Kidney tubule cell (primary cell): Measurements from ENCODE around the gene TNNC1.

Experiments used
- DNase-seq: peaks from one replicate; pipeline ENCODE4 v3.0.0-alpha.2; 2018; ENCODE audit warnings: low spot score

TNNC1 gene

GRCh38 chr3:52443791-52444687 is 9.8 kb downstream of the TNNC1 start:
- no peak for DNase-seq

- no peak for DNase-seq
Measured at GRCh38 chr3:52443268-52443610, 10.6 kb downstream of the TNNC1 start.

- no peak for DNase-seq
Measured at GRCh38 chr3:52442409-52443267, 11.2 kb downstream of the TNNC1 start.

GRCh38 chr3:52441772-52442332 is 12.0 kb downstream of the TNNC1 start:
- no peak for DNase-seq

- DNase-seq = no peak
Measured at GRCh38 chr3:52441091-52441771, 12.6 kb downstream of the TNNC1 start.

GRCh38 chr3:52440671-52441070 is 13.2 kb downstream of the TNNC1 start:
- no peak for DNase-seq

- DNase-seq = no peak
Measured at GRCh38 chr3:52440249-52440551, 13.6 kb downstream of the TNNC1 start.

GRCh38 chr3:52439426-52440248 is 14.2 kb downstream of the TNNC1 start:
- no peak for DNase-seq

GRCh38 chr3:52438579-52439425 is 15.0 kb downstream of the TNNC1 start:
- DNase-seq = no peak

GRCh38 chr3:52438104-52438376 is 15.8 kb downstream of the TNNC1 start:
- DNase-seq = no peak

- no peak for DNase-seq
Measured at GRCh38 chr3:52437326-52438103, 16.3 kb downstream of the TNNC1 start.

- DNase-seq = no peak
Measured at GRCh38 chr3:52436500-52437149, 17.2 kb downstream of the TNNC1 start.

- DNase-seq = no peak
Measured at GRCh38 chr3:52435246-52436101, 18.4 kb downstream of the TNNC1 start.

- no peak for DNase-seq
Measured at GRCh38 chr3:52434491-52435115, 19.2 kb downstream of the TNNC1 start.

- DNase-seq = no peak
Measured at GRCh38 chr3:52433996-52434479, 19.8 kb downstream of the TNNC1 start.

- no peak for DNase-seq
Measured at GRCh38 chr3:52433328-52433995, 20.4 kb downstream of the TNNC1 start.

- DNase-seq = no peak
Measured at GRCh38 chr3:52432691-52433141, 21.1 kb downstream of the TNNC1 start.
